IMR-90 (cell line): ENCODE results near the gene COL4A1.

Source experiments
- BHLHE40 ChIP-seq: fragments of 150-350 bp; IDR thresholded peaks from 2 replicates; pipeline ENCODE4 v1.6.1; 2016; ENCODE audit warnings: mild to moderate bottlenecking, low read depth, low read length
- CEBPB ChIP-seq: IDR thresholded peaks from 2 replicates; pipeline ENCODE4 v1.6.1; 2012; ENCODE audit warnings: low read depth, low read length, improper control_type of control experiment
- CHD1 ChIP-seq: IDR thresholded peaks from 2 replicates; pipeline ENCODE4 v1.6.1; 2012; ENCODE audit warnings: low read depth, low read length, improper control_type of control experiment
- MXI1 ChIP-seq: IDR thresholded peaks from 2 replicates; pipeline ENCODE4 v1.6.1; 2012; ENCODE audit warnings: low read depth, mild to moderate bottlenecking, low read length, moderate library complexity, borderline replicate concordance
- POLR2A ChIP-seq: IDR thresholded peaks from 2 replicates; pipeline ENCODE4 v1.6.1; 2012; ENCODE audit warnings: mild to moderate bottlenecking, low read depth, low read length
- RAD21 ChIP-seq: IDR thresholded peaks from 2 replicates; pipeline ENCODE4 v1.6.1; 2012; ENCODE audit warnings: low read length, improper control_type of control experiment
- RFX5 ChIP-seq: IDR thresholded peaks from 2 replicates; pipeline ENCODE4 v1.8.0; 2012; ENCODE audit warnings: low read depth, mild to moderate bottlenecking, low read length, moderate library complexity
- SMC3 ChIP-seq: fragments of 150-350 bp; IDR thresholded peaks from 2 replicates; pipeline ENCODE4 v1.6.1; 2016; ENCODE audit warnings: low read depth, mild to moderate bottlenecking, antibody characterized with exemption, low read length, moderate library complexity
- TF ChIP-seq, protein P1 (sequence below): conservative IDR thresholded peaks from 2 replicates; pipeline ENCODE4 v1.5.1; 2012; ENCODE audit warnings: mild to moderate bottlenecking, low read depth, low read length, improper control_type of control experiment
- TF ChIP-seq, protein P2 (sequence below): fragments of 150-350 bp; IDR thresholded peaks from 2 replicates; pipeline ENCODE4 v1.6.1; 2016; ENCODE audit warnings: low read depth, mild to moderate bottlenecking, low read length, moderate library complexity, borderline replicate concordance

DNA sequence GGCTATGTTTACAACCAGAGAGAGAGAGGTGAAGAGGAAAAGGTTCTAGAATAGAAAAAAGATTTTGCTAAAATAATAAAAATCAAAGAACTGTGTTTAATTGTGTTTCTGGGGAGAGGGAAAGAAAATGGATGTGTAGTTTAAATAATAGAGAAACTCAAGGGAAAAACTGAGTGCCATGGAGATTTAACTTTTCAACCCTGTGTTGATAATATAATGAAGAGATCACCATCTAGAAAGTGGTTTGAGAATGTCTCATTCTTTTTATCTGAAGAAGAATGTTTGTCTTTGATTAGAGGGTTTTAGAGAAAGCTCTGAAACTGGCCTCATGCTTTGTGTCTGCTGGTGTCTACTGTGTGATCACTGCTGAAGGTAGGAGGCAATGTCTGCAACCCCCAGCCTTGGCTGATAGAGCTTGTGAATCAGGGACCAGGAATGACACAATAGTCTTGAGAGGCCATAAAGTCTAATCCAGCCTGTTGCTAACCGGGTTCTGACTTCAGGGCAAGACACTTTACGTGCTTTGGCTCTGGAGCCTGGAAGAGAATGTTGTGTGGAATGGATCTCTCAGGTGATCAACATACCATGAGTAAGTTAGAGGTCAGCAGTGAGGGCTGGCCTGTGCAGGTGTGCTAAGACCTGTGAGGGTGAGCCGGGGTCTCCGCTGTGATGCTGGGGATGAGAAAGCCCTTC is 5.5 kb upstream of the COL4A1 start:
- TF ChIP-seq POLR2A, result peak; percentile 74
- peak; percentile 64 for TF ChIP-seq BHLHE40
- TF ChIP-seq CEBPB, result peak; percentile 87
- TF ChIP-seq RAD21, result peak; percentile 32
- TF ChIP-seq, protein P1, sequence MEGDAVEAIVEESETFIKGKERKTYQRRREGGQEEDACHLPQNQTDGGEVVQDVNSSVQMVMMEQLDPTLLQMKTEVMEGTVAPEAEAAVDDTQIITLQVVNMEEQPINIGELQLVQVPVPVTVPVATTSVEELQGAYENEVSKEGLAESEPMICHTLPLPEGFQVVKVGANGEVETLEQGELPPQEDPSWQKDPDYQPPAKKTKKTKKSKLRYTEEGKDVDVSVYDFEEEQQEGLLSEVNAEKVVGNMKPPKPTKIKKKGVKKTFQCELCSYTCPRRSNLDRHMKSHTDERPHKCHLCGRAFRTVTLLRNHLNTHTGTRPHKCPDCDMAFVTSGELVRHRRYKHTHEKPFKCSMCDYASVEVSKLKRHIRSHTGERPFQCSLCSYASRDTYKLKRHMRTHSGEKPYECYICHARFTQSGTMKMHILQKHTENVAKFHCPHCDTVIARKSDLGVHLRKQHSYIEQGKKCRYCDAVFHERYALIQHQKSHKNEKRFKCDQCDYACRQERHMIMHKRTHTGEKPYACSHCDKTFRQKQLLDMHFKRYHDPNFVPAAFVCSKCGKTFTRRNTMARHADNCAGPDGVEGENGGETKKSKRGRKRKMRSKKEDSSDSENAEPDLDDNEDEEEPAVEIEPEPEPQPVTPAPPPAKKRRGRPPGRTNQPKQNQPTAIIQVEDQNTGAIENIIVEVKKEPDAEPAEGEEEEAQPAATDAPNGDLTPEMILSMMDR, result peak; percentile 20; the same call in 1 of the 2 replicates
- TF ChIP-seq CHD1, result no peak
- no peak for TF ChIP-seq MXI1
- TF ChIP-seq RFX5, result no peak
- TF ChIP-seq, protein P2, sequence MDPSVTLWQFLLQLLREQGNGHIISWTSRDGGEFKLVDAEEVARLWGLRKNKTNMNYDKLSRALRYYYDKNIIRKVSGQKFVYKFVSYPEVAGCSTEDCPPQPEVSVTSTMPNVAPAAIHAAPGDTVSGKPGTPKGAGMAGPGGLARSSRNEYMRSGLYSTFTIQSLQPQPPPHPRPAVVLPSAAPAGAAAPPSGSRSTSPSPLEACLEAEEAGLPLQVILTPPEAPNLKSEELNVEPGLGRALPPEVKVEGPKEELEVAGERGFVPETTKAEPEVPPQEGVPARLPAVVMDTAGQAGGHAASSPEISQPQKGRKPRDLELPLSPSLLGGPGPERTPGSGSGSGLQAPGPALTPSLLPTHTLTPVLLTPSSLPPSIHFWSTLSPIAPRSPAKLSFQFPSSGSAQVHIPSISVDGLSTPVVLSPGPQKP, result no peak
- peak; percentile 24; the same call in 1 of the 2 replicates for TF ChIP-seq SMC3
